H9 (cell line): ENCODE results near the gene U2AF1L4. TPM values are rescaled to one million over a fixed set of nuclear protein-coding genes. Genes with fewer than 3 reads are reported as not detected.

Experiments used
- DNase-seq: peaks from one replicate; pipeline ENCODE4 v3.0.0-alpha.2; 2017
- H2AFZ ChIP-seq: one replicate; pipeline ENCODE4 v1.6.1; 2013; ENCODE audit warnings: mild to moderate bottlenecking, low read length, control low read depth, moderate library complexity
- H2AK5ac ChIP-seq: 2 replicates; pipeline ENCODE4 v1.6.1; 2013; ENCODE audit warnings: low read length, control low read depth, mixed read lengths; ENCODE audit not compliant: insufficient read length
- H2BK120ac ChIP-seq: one replicate; pipeline ENCODE4 v1.6.1; 2013; ENCODE audit warnings: low read depth, mild to moderate bottlenecking, low read length, control low read depth, inconsistent platforms; ENCODE audit not compliant: poor library complexity, severe bottlenecking
- H2BK12ac ChIP-seq: 2 replicates; pipeline ENCODE4 v1.6.1; 2013; ENCODE audit warnings: low read length, control low read depth, mixed read lengths, low read depth; ENCODE audit not compliant: insufficient read length
- H2BK15ac ChIP-seq: 2 replicates; pipeline ENCODE4 v1.6.1; 2013; ENCODE audit warnings: low read depth, low read length, control low read depth
- H2BK20ac ChIP-seq: one replicate; pipeline ENCODE4 v1.6.1; 2013; ENCODE audit warnings: low read depth, mild to moderate bottlenecking, low read length, control low read depth, inconsistent platforms; ENCODE audit not compliant: poor library complexity, severe bottlenecking
- H2BK5ac ChIP-seq: 2 replicates; pipeline ENCODE4 v1.6.1; 2013; ENCODE audit warnings: low read length, control low read depth, mixed read lengths; ENCODE audit not compliant: insufficient read length
- H3K14ac ChIP-seq: 2 replicates; pipeline ENCODE4 v1.6.1; 2013; ENCODE audit warnings: low read length, control low read depth; ENCODE audit not compliant: insufficient read depth
- H3K18ac ChIP-seq: 2 replicates; pipeline ENCODE4 v1.6.1; 2013; ENCODE audit warnings: low read depth, mild to moderate bottlenecking, mixed read lengths, low read length, control low read depth; ENCODE audit not compliant: insufficient read length
- H3K23ac ChIP-seq: 2 replicates; pipeline ENCODE4 v1.6.1; 2013; ENCODE audit warnings: low read length, control low read depth, mixed read lengths, low read depth; ENCODE audit not compliant: insufficient read length
- H3K23me2 ChIP-seq: 2 replicates; pipeline ENCODE4 v1.6.1; 2013; ENCODE audit warnings: low read depth, mild to moderate bottlenecking, mixed read lengths, low read length, control low read depth; ENCODE audit not compliant: insufficient read length, poor library complexity, severe bottlenecking
- H3K27ac ChIP-seq: 2 replicates; pipeline ENCODE4 v1.5.1; 2013; ENCODE audit warnings: low read length, control low read depth, mixed read lengths, low read depth; ENCODE audit not compliant: insufficient read length
- H3K27me3 ChIP-seq: 2 replicates; pipeline ENCODE4 v1.6.1; 2013; ENCODE audit warnings: low read length, control low read depth, inconsistent platforms; ENCODE audit not compliant: insufficient read depth
- H3K4ac ChIP-seq: 2 replicates; pipeline ENCODE4 v1.6.1; 2013; ENCODE audit warnings: low read depth, mild to moderate bottlenecking, control low read depth, inconsistent platforms, low read length, moderate library complexity
- H3K4me1 ChIP-seq: 2 replicates; pipeline ENCODE4 v1.6.1; 2013; ENCODE audit warnings: low read length, control low read depth, inconsistent platforms; ENCODE audit not compliant: insufficient read depth
- H3K4me2 ChIP-seq: 2 replicates; pipeline ENCODE4 v1.6.1; 2013; ENCODE audit warnings: low read length, control low read depth, mixed read lengths; ENCODE audit not compliant: insufficient read length, insufficient read depth
- H3K56ac ChIP-seq: 2 replicates; pipeline ENCODE4 v1.6.1; 2013; ENCODE audit warnings: low read depth, mild to moderate bottlenecking, mixed read lengths, low read length, control low read depth; ENCODE audit not compliant: insufficient read length
- H3K79me1 ChIP-seq: 2 replicates; pipeline ENCODE4 v1.6.1; 2013; ENCODE audit warnings: low read depth, mild to moderate bottlenecking, moderate library complexity, low read length, control low read depth, inconsistent platforms; ENCODE audit not compliant: insufficient read depth, poor library complexity, severe bottlenecking
- H3K79me2 ChIP-seq: 2 replicates; pipeline ENCODE4 v1.6.1; 2013; ENCODE audit warnings: low read length, control low read depth, inconsistent platforms; ENCODE audit not compliant: insufficient read depth
- H3K9ac ChIP-seq: 2 replicates; pipeline ENCODE4 v1.6.1; 2013; ENCODE audit warnings: low read length, control low read depth, mixed read lengths; ENCODE audit not compliant: insufficient read length; ENCODE audit errors: extremely low read depth
- H3K9me3 ChIP-seq: one replicate; pipeline ENCODE4 v1.6.1; 2013; ENCODE audit warnings: low read depth, low read length, inconsistent platforms; ENCODE audit not compliant: control insufficient read depth
- H3T11ph ChIP-seq: one replicate; pipeline ENCODE4 v1.6.1; 2013; ENCODE audit warnings: mild to moderate bottlenecking, low read length, control low read depth, inconsistent platforms
- H4K20me1 ChIP-seq: one replicate; pipeline ENCODE4 v1.6.1; 2013; ENCODE audit not compliant: control insufficient read depth, insufficient read length, insufficient read depth
- H4K5ac ChIP-seq: 2 replicates; pipeline ENCODE4 v1.6.1; 2013; ENCODE audit warnings: low read depth, mild to moderate bottlenecking, mixed read lengths, low read length, control low read depth; ENCODE audit not compliant: insufficient read length
- H4K8ac ChIP-seq: replicated peaks from 2 replicates; pipeline ENCODE4 v1.6.1; 2013; ENCODE audit warnings: low read length, control low read depth, mixed read lengths, low read depth; ENCODE audit not compliant: insufficient read length
- H4K91ac ChIP-seq: 2 replicates; pipeline ENCODE4 v1.6.1; 2013; ENCODE audit warnings: low read depth, mild to moderate bottlenecking, moderate library complexity, mixed read lengths, low read length, control low read depth; ENCODE audit not compliant: insufficient read length
- H3K27ac Mint-ChIP-seq, 3 experiments: 2 replicates in 2 of 3; 3 replicates in 1 of 3; pipeline ENCODE4 v1.8.0; 2020 to 2021; ENCODE audit warnings: mixed read lengths in 3 of 3, mild to moderate bottlenecking in 1 of 3, moderate library complexity in 1 of 3
- H3K27me3 Mint-ChIP-seq: 2 replicates; pipeline ENCODE4 v1.8.0; 2021; ENCODE audit warnings: low read depth, mild to moderate bottlenecking, moderate library complexity, mixed read lengths
- H3K36me3 Mint-ChIP-seq, 3 experiments: 2 replicates in 2 of 3; 3 replicates in 1 of 3; pipeline ENCODE4 v1.8.0; 2020 to 2021; ENCODE audit warnings: low read depth in 3 of 3, mixed read lengths in 3 of 3; ENCODE audit not compliant: insufficient read depth in 1 of 3
- H3K4me1 Mint-ChIP-seq, 2 experiments: 2 replicates each; pipeline ENCODE4 v1.8.0; 2020; ENCODE audit warnings: mixed read lengths in 2 of 2
- H3K4me3 Mint-ChIP-seq, 2 experiments: 2 replicates in 1 of 2; 3 replicates in 1 of 2; pipeline ENCODE4 v1.8.0; 2020 to 2021; ENCODE audit warnings: mild to moderate bottlenecking in 2 of 2, mixed read lengths in 2 of 2, moderate library complexity in 1 of 2
- H3K9me3 Mint-ChIP-seq, 2 experiments: 2 replicates in 1 of 2; 3 replicates in 1 of 2; pipeline ENCODE4 v1.8.0; 2020; ENCODE audit warnings: mild to moderate bottlenecking in 2 of 2, mixed read lengths in 2 of 2, moderate library complexity in 1 of 2
- CTCF ChIP-seq: fragments of 200-600 bp; sonication (generic); conservative IDR thresholded peaks from 3 replicates; pipeline ENCODE4 v1.8.0; 2021; ENCODE audit warnings: antibody characterized with exemption, mild to moderate bottlenecking
- WGBS: extraction: QIAGEN DNeasy Blood & Tissue Kit; methylation state at CpG from one replicate; pipeline ENCODE4 v1.1.7; 2013; ENCODE audit warnings: missing lambda C conversion rate, low lambda C conversion rate, mixed read lengths; ENCODE audit not compliant: insufficient read length; ENCODE audit errors: extremely low coverage; 5-methylcytosine and 5-hydroxymethylcytosine counted together
- total RNA-seq: library from RNA; stranded (reverse); gene quantifications from 2 replicates; pipeline ENCODE4 v1.2.1, GENCODE V29; 2021

Gene U2AF1L4
- total RNA-seq, 1 experiment from 2014 or later, result 16.8 TPM

- no peak within 1 kb of the TSS for H3K23ac ChIP-seq
- H3K4me3 Mint-ChIP-seq, result peak within 1 kb of the TSS in 1 of 2 experiments; percentile 95; a peak in 2 of 5 replicates
- no peak within 1 kb of the TSS for H2BK12ac ChIP-seq
- peaks cover 0 to 4% of the 10 kb centered on the region in 2 experiments; a peak in 1 of 5 replicates for H3K9me3 Mint-ChIP-seq
- peaks cover 0 to 7% (median 0%) of the 10 kb centered on the region in 3 experiments; a peak in 1 of 7 replicates for H3K36me3 Mint-ChIP-seq
- H2BK15ac ChIP-seq, result no peak within 1 kb of the TSS
- no peaks in the 10 kb centered on the region for H3K9me3 ChIP-seq
- H3K4me2 ChIP-seq, result no peak within 1 kb of the TSS
- H3K79me1 ChIP-seq, result no peaks in the 10 kb centered on the region
- H3K23me2 ChIP-seq, result peaks cover 4% of the 10 kb centered on the region
- H3K14ac ChIP-seq, result no peak within 1 kb of the TSS
- WGBS, result no CpG with 5 or more reads among the region's 24 CpGs
- H4K91ac ChIP-seq, result no peak within 1 kb of the TSS
- H3K27ac Mint-ChIP-seq, result no peak within 1 kb of the TSS
- no peak within 1 kb of the TSS for H3K9ac ChIP-seq
- no peak within 1 kb of the TSS for H2AFZ ChIP-seq
- no peak within 1 kb of the TSS for H2AK5ac ChIP-seq
- H2BK120ac ChIP-seq, result no peak within 1 kb of the TSS
- H3K27me3 Mint-ChIP-seq, result peaks cover 33% of the 10 kb centered on the region
- peak; percentile 87 for DNase-seq
- H3K18ac ChIP-seq, result no peak within 1 kb of the TSS
- H4K8ac ChIP-seq, result no peak within 1 kb of the TSS
- peaks cover 3 to 7% of the 10 kb centered on the region in 2 experiments for H3K4me1 Mint-ChIP-seq
- H4K5ac ChIP-seq, result no peak within 1 kb of the TSS
- H3K56ac ChIP-seq, result no peak within 1 kb of the TSS
- H2BK5ac ChIP-seq, result no peak within 1 kb of the TSS
- no peak within 1 kb of the TSS for H3T11ph ChIP-seq
- H3K4me1 ChIP-seq, result no peaks in the 10 kb centered on the region
- no peak within 1 kb of the TSS for H3K4ac ChIP-seq
- no peaks in the 10 kb centered on the region for H3K79me2 ChIP-seq
- no peak within 1 kb of the TSS for H2BK20ac ChIP-seq
- H3K27ac ChIP-seq, result no peak within 1 kb of the TSS
- H4K20me1 ChIP-seq, result no peaks in the 10 kb centered on the region
- no peak for TF ChIP-seq CTCF
- H3K27me3 ChIP-seq, result no peaks in the 10 kb centered on the region
Observed at GRCh38 chr19:35704218-35704617, 41.0 kb downstream of the U2AF1L4 start, which contains the start of gene ZBTB32. Gene ZBTB32, plus strand, starts transcription at chr19:35704558. Its CDS starts 10,069 bp downstream, at chr19:35714627.
